Hepatocyte (in vitro differentiated cells): ENCODE measurements around the gene DTNBP1. TPM values are rescaled to one million over a fixed set of nuclear protein-coding genes. Genes with fewer than 3 reads are reported as not detected.

Experiments
- DNase-seq: peaks from one replicate; pipeline ENCODE4 v3.0.0-alpha.2; 2016; ENCODE audit warnings: low spot score
- H2AFZ ChIP-seq: fragments of 200-600 bp; sonication (generic); 2 replicates; pipeline ENCODE4 v1.6.0; 2016; ENCODE audit warnings: antibody characterized with exemption, mild to moderate bottlenecking
- H3K27ac ChIP-seq: fragments of 200-600 bp; sonication (generic); 2 replicates; pipeline ENCODE4 v1.5.1; 2016; ENCODE audit warnings: mild to moderate bottlenecking
- H3K27me3 ChIP-seq: fragments of 200-600 bp; sonication (generic); 2 replicates; pipeline ENCODE4 v1.6.1; 2016
- H3K36me3 ChIP-seq: fragments of 200-600 bp; sonication (generic); replicated peaks from 2 replicates; pipeline ENCODE4 v1.5.1; 2016; ENCODE audit warnings: low read depth; ENCODE audit not compliant: insufficient read depth
- H3K4me1 ChIP-seq: fragments of 200-600 bp; sonication (generic); 2 replicates; pipeline ENCODE4 v1.5.1; 2016; ENCODE audit warnings: mild to moderate bottlenecking, moderate library complexity; ENCODE audit not compliant: insufficient read depth
- H3K4me2 ChIP-seq: fragments of 200-600 bp; sonication (generic); 2 replicates; pipeline ENCODE4 v1.6.0; 2016
- H3K4me3 ChIP-seq: fragments of 200-600 bp; sonication (generic); 2 replicates; pipeline ENCODE4 v1.5.1; 2016; ENCODE audit warnings: mild to moderate bottlenecking
- H3K79me2 ChIP-seq: fragments of 200-600 bp; sonication (generic); 2 replicates; pipeline ENCODE4 v1.6.0; 2017; ENCODE audit warnings: mild to moderate bottlenecking
- H3K9me2 ChIP-seq: fragments of 200-600 bp; sonication (generic); replicated peaks from 2 replicates; pipeline ENCODE4 v1.6.0; 2017; ENCODE audit warnings: mild to moderate bottlenecking; ENCODE audit not compliant: insufficient read depth
- H3K9me3 ChIP-seq: fragments of 200-600 bp; sonication (generic); 2 replicates; pipeline ENCODE4 v1.5.1; 2016; ENCODE audit warnings: low read depth, mild to moderate bottlenecking
- H4K20me1 ChIP-seq: fragments of 200-600 bp; sonication (generic); 2 replicates; pipeline ENCODE4 v1.6.0; 2016; ENCODE audit warnings: mild to moderate bottlenecking; ENCODE audit not compliant: insufficient read depth, poor library complexity, severe bottlenecking
- CTCF ChIP-seq: fragments of 200-600 bp; sonication (generic); IDR thresholded peaks from 2 replicates; pipeline ENCODE4 v1.5.1; 2016; ENCODE audit warnings: antibody characterized with exemption, mild to moderate bottlenecking; ENCODE audit not compliant: poor library complexity
- EZH2 ChIP-seq: fragments of 200-600 bp; sonication (generic); IDR thresholded peaks from 2 replicates; pipeline ENCODE4 v1.6.1; 2016; ENCODE audit warnings: antibody characterized with exemption, mild to moderate bottlenecking, borderline replicate concordance
- EZH2phosphoT487 ChIP-seq: fragments of 200-600 bp; sonication (generic); IDR thresholded peaks from one replicate; pipeline ENCODE4 v1.6.1; 2018; ENCODE audit warnings: antibody characterized with exemption, mild to moderate bottlenecking, low read depth, moderate library complexity; ENCODE audit not compliant: unreplicated experiment, severe bottlenecking
- WGBS: methylation state at CpG from one replicate; pipeline ENCODE4 v1.1.6; 2016; ENCODE audit warnings: low lambda C conversion rate; ENCODE audit errors: missing lambda C conversion rate; 5-methylcytosine and 5-hydroxymethylcytosine counted together
- polyA plus RNA-seq: library from polyadenylated mRNA; unstranded; fragments of >200 nt; fragmentation: Nextera tagmentation; extraction: Ambion mirVana; gene quantifications from 2 replicates; pipeline ENCODE4 v1.2.1, GENCODE V29; 2016
- total RNA-seq: library from RNA; depleted of rRNA; stranded (reverse); fragments of >200 nt; gene quantifications from 2 replicates; pipeline ENCODE4 v1.2.3, GENCODE V29; 2014

DTNBP1 gene
- total and polyA plus RNA-seq, 2 experiments from 2014 or later = 3.4 to 25.6 TPM

- Histone ChIP-seq H2AFZ (no peak overlapping the region), H3K27ac (no peak overlapping the region), H3K27me3 (no peaks in the 10 kb centered on the region), H4K20me1 (no peaks in the 10 kb centered on the region), H3K79me2 (no peaks in the 10 kb centered on the region), H3K9me2 (no peaks in the 10 kb centered on the region), H3K4me3 (no peak overlapping the region), H3K4me1 (no peaks in the 10 kb centered on the region), H3K36me3 (no peaks in the 10 kb centered on the region), H3K9me3 (no peaks in the 10 kb centered on the region), H3K4me2 (no peak overlapping the region)
- DNase-seq = no peak
- no peak for TF ChIP-seq EZH2phosphoT487
- TF ChIP-seq CTCF = no peak
- no peak for TF ChIP-seq EZH2
- WGBS = 94% methylated on average over 6 of the region's 6 CpGs
Observed at GRCh38 chr6:15515226-15515625, 147.6 kb downstream of the DTNBP1 start.

DNA sequence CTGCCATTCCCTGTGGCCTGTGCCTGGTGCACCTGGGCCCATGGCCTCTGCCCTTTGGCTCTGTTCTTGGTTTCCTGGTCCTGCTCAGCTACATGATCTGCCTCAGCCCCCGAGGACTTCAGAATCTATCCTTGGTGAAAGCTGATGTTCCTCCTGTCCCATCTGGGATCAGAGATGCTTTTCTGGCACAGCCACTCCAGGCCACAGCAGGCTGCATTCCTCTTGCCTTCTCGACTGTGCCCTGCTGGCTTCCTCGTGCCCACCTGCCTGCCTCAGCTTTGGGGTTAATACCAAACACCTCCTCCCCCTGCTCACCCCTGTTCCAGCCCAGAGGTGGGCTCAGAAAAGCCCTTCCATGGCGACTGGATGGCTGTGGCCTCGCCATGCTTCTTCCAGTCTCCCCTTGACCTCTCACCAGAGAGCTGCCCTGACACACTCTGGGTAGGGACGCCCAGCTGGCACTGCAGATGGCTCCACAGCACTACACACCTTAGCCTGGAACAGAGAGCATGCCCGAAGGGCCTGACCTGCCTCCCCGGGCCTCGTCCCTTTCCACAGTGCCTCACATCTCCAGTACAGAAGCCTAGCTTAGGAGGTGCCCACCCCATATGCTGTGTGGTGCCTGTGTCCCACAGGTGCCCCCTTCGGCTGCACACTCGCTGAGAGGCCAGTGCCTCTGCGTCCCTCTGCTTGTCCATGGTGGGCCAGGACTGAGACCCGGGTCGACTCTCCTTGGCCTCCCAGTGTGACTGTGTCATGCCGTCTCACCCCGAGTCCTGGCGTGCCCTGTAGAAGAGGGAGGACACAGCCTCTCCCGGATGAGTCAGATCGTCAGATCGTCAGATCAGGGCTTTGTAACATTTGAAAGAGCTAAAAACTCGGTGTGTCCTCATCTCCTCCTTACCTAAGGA, 148.8 kb downstream of the DTNBP1 start:
- H3K4me3 ChIP-seq = no peak overlapping the region
- no peaks in the 10 kb centered on the region for H4K20me1 ChIP-seq
- 92% methylated on average over 21 of the region's 21 CpGs for WGBS
- no peak for DNase-seq
- peaks cover 4% of the 10 kb centered on the region for H3K79me2 ChIP-seq
- no peak overlapping the region for H2AFZ ChIP-seq
- no peak overlapping the region for H3K27ac ChIP-seq
- TF ChIP-seq CTCF (no peak), EZH2 (no peak), EZH2phosphoT487 (no peak)
- no peaks in the 10 kb centered on the region for H3K9me2 ChIP-seq
- H3K36me3 ChIP-seq = no peaks in the 10 kb centered on the region
- no peaks in the 10 kb centered on the region for H3K4me1 ChIP-seq
- no peak overlapping the region for H3K4me2 ChIP-seq
- H3K9me3 ChIP-seq = no peaks in the 10 kb centered on the region
- no peaks in the 10 kb centered on the region for H3K27me3 ChIP-seq

DNA sequence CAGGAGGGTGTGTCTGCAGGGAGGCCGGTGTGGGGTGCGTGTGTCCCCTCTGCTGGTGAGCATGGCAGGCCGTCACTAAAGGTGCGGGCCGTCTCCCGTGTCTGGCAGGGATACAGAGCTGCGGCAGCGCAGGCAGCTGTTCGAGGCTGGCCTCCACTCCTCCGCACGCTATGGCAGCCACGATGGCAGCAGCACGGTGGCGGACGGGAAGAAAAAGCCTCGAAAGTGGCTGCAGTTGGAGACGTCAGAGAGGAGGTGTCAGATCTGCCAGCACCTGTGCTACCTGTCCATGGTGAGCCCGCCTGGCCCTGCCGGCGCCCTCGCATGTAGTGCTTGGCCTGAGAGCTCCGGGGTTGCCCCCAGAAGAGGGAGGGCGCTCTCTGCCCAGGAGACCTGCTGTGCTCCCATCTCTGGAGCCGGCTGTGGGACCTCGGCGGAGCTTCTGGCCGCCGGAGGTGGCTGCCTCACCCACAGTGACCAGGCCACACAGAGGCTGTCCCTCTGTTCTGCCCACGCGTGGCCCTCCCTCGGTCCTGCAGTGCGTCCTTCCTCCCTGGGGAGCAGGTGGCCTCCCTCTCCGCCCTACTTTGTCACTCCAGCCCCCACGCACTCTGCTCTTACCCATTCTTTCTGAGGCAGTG, 149.6 kb downstream of the DTNBP1 start:
- H3K36me3 ChIP-seq = no peaks in the 10 kb centered on the region

More for the DNA sequence above, 149.6 kb downstream of the DTNBP1 start:
- H3K9me2 ChIP-seq = no peaks in the 10 kb centered on the region
- no peaks in the 10 kb centered on the region for H4K20me1 ChIP-seq
- 94% methylated on average over 33 of the region's 34 CpGs for WGBS
- H3K4me1 ChIP-seq = no peaks in the 10 kb centered on the region
- no peak overlapping the region for H3K27ac ChIP-seq
- no peak overlapping the region for H3K4me2 ChIP-seq
- H3K4me3 ChIP-seq = no peak overlapping the region
- no peaks in the 10 kb centered on the region for H3K9me3 ChIP-seq
- TF ChIP-seq CTCF (no peak), EZH2phosphoT487 (no peak), EZH2 (no peak)
- no peaks in the 10 kb centered on the region for H3K27me3 ChIP-seq
- H3K79me2 ChIP-seq = peaks cover 6% of the 10 kb centered on the region
- DNase-seq = no peak
- H2AFZ ChIP-seq = no peak overlapping the region
